Endothelial cell of umbilical vein (primary cell): ENCODE measurements around the gene MYD88. TPM values are rescaled to one million over a fixed set of nuclear protein-coding genes. Genes with fewer than 3 reads are reported as not detected.

Experiments
- BruUV-seq: library from RNA; stranded (reverse); fragments of 400-500 nt; replicated peaks from 2 replicates; lab custom pipeline; 2021; lab: Mats Ljungman, UMichigan
- CTCF ChIA-PET: fragments of 300-600, 350-600 bp; sonication (Branson Sonifier 250); formaldehyde crosslinking; loops from one replicate; lab custom pipeline; 2021; ENCODE audit warnings: antibody characterized with exemption, inconsistent platforms; lab: Charles Lee
- POLR2A ChIA-PET: fragments of 300-600, 350-600 bp; sonication (Branson Sonifier 250); formaldehyde crosslinking; loops from one replicate; lab custom pipeline; 2021; ENCODE audit warnings: antibody characterized with exemption, inconsistent platforms; lab: Charles Lee
- DNase-seq: peaks from one replicate; pipeline ENCODE4 v3.0.0-alpha.2; 2011; ENCODE audit warnings: low read depth, low spot score
- FAIRE-seq: peaks from 2 replicates; lab custom pipeline; 2011; peaks lifted over from hg19 to GRCh38; lab: Jason Lieb, UNC
- H2AFZ ChIP-seq: 2 replicates; pipeline ENCODE4 v1.6.0; 2012; ENCODE audit warnings: low read depth, low read length, control low read depth, inconsistent platforms
- H3K27ac ChIP-seq: 2 replicates; pipeline ENCODE4 v1.5.1; 2011; ENCODE audit warnings: low read depth, mild to moderate bottlenecking, control low read depth, low read length, moderate library complexity; ENCODE audit not compliant: insufficient read depth
- H3K27me3 ChIP-seq, 2 experiments: 2 replicates each; pipeline versions ENCODE4 v1.6.0 to v1.6.1; 2011; ENCODE audit warnings: low read length in 2 of 2, mixed read lengths in 1 of 2; ENCODE audit not compliant: control insufficient read depth in 2 of 2, insufficient read depth in 2 of 2
- H3K36me3 ChIP-seq, 2 experiments: 2 replicates in 1 of 2; 3 replicates in 1 of 2; pipeline ENCODE4 v1.5.1; 2011; ENCODE audit warnings: low read length in 2 of 2, mild to moderate bottlenecking in 1 of 2, moderate library complexity in 1 of 2; ENCODE audit not compliant: control insufficient read depth in 2 of 2, insufficient read depth in 2 of 2; ENCODE audit errors: extremely low read depth in 1 of 2
- H3K4me1 ChIP-seq: 3 replicates; pipeline ENCODE4 v1.5.1; 2011; ENCODE audit warnings: mild to moderate bottlenecking, low read length; ENCODE audit not compliant: control insufficient read depth, insufficient read depth; ENCODE audit errors: extremely low read depth
- H3K4me2 ChIP-seq: 2 replicates; pipeline ENCODE4 v1.6.1; 2011; ENCODE audit warnings: low read length, control low read depth, mixed read lengths; ENCODE audit not compliant: insufficient read depth
- H3K4me3 ChIP-seq, 3 experiments: fragments of 200-600 bp in 1 of 3; sonication (generic), shearing (Covaris generic) in 1 of 3; replicated peaks in 1 of 3; 2 replicates each; pipeline ENCODE4 v1.5.1; 2011 to 2016; ENCODE audit warnings: control low read depth in 3 of 3, low read length in 3 of 3, mild to moderate bottlenecking in 2 of 3, inconsistent platforms in 1 of 3, low read depth in 1 of 3, moderate library complexity in 1 of 3; ENCODE audit not compliant: insufficient read depth in 1 of 3
- H3K79me2 ChIP-seq: 2 replicates; pipeline ENCODE4 v1.6.0; 2012; ENCODE audit warnings: low read length, inconsistent platforms; ENCODE audit not compliant: control insufficient read depth, insufficient read depth
- H3K9ac ChIP-seq: replicated peaks from 2 replicates; pipeline ENCODE3; 2011; ENCODE audit warnings: low read length, control low read depth; ENCODE audit not compliant: insufficient read depth; ENCODE audit errors: extremely low read depth
- H3K9me1 ChIP-seq: replicated peaks from 3 replicates; pipeline ENCODE4 v1.6.0; 2011; ENCODE audit warnings: mild to moderate bottlenecking, low read length; ENCODE audit not compliant: control insufficient read depth, insufficient read depth; ENCODE audit errors: extremely low read depth
- H3K9me3 ChIP-seq: replicated peaks from 2 replicates; pipeline ENCODE4 v1.5.1; 2012; ENCODE audit warnings: low read length, inconsistent platforms; ENCODE audit not compliant: control insufficient read depth, insufficient read depth
- H4K20me1 ChIP-seq: replicated peaks from 2 replicates; pipeline ENCODE3; 2011; ENCODE audit warnings: mild to moderate bottlenecking, low read length; ENCODE audit not compliant: control insufficient read depth, insufficient read depth; ENCODE audit errors: extremely low read depth
- CTCF ChIP-seq, 2 donors: IDR thresholded peaks; 1 replicate in 1 of 2; 2 replicates in 1 of 2; pipeline ENCODE4 v1.5.1; 2011; ENCODE audit warnings: low read length in 2 of 2, mild to moderate bottlenecking in 2 of 2, moderate library complexity in 2 of 2, control low read depth in 1 of 2, inconsistent platforms in 1 of 2, low read depth in 1 of 2; ENCODE audit not compliant: insufficient read depth in 1 of 2; ENCODE audit errors: extremely low read depth in 1 of 2
- EZH2 ChIP-seq: IDR thresholded peaks from 2 replicates; pipeline ENCODE4 v1.6.1; 2012; ENCODE audit warnings: borderline replicate concordance, low read depth, mild to moderate bottlenecking, moderate library complexity, low read length, inconsistent platforms; ENCODE audit not compliant: severe bottlenecking
- FOS ChIP-seq: IDR thresholded peaks from 2 replicates; pipeline ENCODE4 v1.6.1; 2011; ENCODE audit warnings: mild to moderate bottlenecking, low read length, moderate library complexity, borderline replicate concordance; ENCODE audit not compliant: insufficient read depth
- GATA2 ChIP-seq: IDR thresholded peaks from 2 replicates; pipeline ENCODE4 v1.7.0; 2011; ENCODE audit warnings: low read depth, mild to moderate bottlenecking, moderate library complexity, mixed read lengths, low read length; ENCODE audit not compliant: insufficient read length, insufficient read depth
- JUN ChIP-seq: IDR thresholded peaks from 2 replicates; pipeline ENCODE4 v1.6.1; 2011; ENCODE audit warnings: borderline replicate concordance, low read depth; ENCODE audit not compliant: insufficient read length, insufficient read depth
- MAX ChIP-seq: IDR thresholded peaks from 2 replicates; pipeline ENCODE4 v1.6.1; 2011; ENCODE audit not compliant: insufficient read depth, insufficient read length
- MYC ChIP-seq: IDR thresholded peaks from one replicate; pipeline ENCODE4 v1.6.1; 2011; ENCODE audit warnings: mild to moderate bottlenecking, low read depth, low read length
- POLR2A ChIP-seq: IDR thresholded peaks from 2 replicates; pipeline ENCODE4 v1.6.1; 2012; ENCODE audit warnings: low read depth, mild to moderate bottlenecking, control low read depth, low read length
- POLR2AphosphoS5 ChIP-seq: IDR thresholded peaks from 2 replicates; pipeline ENCODE4 v1.6.1; 2012; ENCODE audit warnings: low read depth, mild to moderate bottlenecking, control low read depth, low read length, moderate library complexity; ENCODE audit not compliant: insufficient read depth
- dilution Hi-C: fragments of 300-500 bp; cut with MboI; formaldehyde crosslinking; loops from one replicate; pipeline ENCODE4 v1.15.0; 2019; ENCODE audit warnings: low sequenced_read_pairs; ENCODE audit not compliant: extremely low pct_ligation_motif_present
- intact Hi-C: fragments of 100-400 bp; cut with micrococcal nuclease; formaldehyde crosslinking; loops from one replicate; pipeline ENCODE4 v1.10.0; 2022
- polyA plus RNA-seq, 4 experiments: library from polyadenylated mRNA; depleted of rRNA in 3 of 4; stranded (reverse) in 3 of 4; unstranded in 1 of 4; fragments of >200 nt; gene quantifications; 2 replicates each; pipeline versions ENCODE4 v1.2.1 to v1.2.3, GENCODE V29; 2011 to 2012; ENCODE audit warnings: missing spikeins in 1 of 4
- total RNA-seq: library from RNA; stranded (reverse); gene quantifications from 2 replicates; pipeline ENCODE4 v1.2.3, GENCODE V29; 2021

MYD88 gene
- total and polyA plus RNA-seq, 2 donors (not counting 3 experiments of a cell fraction or from before 2014, with no cell fraction given): 35.1 to 55.0 TPM

GRCh38 chr3:38124324-38125122 lies 13.9 kb upstream of the MYD88 start:
- Histone ChIP-seq H3K36me3 (peaks cover 20 to 44% of the 10 kb centered on the region in 2 experiments), H3K9me1 (no peaks in the 10 kb centered on the region), H3K27ac (no peak overlapping the region), H3K9me3 (no peaks in the 10 kb centered on the region), H3K4me1 (no peaks in the 10 kb centered on the region), H3K27me3 (no peaks in the 10 kb centered on the region), H4K20me1 (no peaks in the 10 kb centered on the region), H3K79me2 (no peaks in the 10 kb centered on the region), H3K9ac (no peak overlapping the region), H3K4me2 (no peak overlapping the region), H2AFZ (no peak overlapping the region), H3K4me3 (no peak overlapping the region)
- ChIA-PET POLR2A (no interaction called here), CTCF (no interaction called here)
- dilution Hi-C loops (no loop called here), intact Hi-C loops (no loop called here)
- no peak for DNase-seq
- no TSS peak for BruUV-seq
- FAIRE-seq: no peak
- TF ChIP-seq FOS: no peak
- no peak for TF ChIP-seq CTCF (IDR thresholded peaks at IDR 0.05; ENCODE audit: extremely low read depth in 1 of 2, insufficient read depth in 1 of 2, low read depth in 1 of 2, low read length in 2 of 2)
- TF ChIP-seq MAX: no peak
- TF ChIP-seq POLR2A: no peak
- TF ChIP-seq EZH2: no peak
- no peak for TF ChIP-seq POLR2AphosphoS5
- no peak for TF ChIP-seq MYC
- TF ChIP-seq JUN: no peak
- TF ChIP-seq GATA2: no peak
